NCI-H1930 (cell line): Measurements from ENCODE around the gene CRYM.

Experiments
- DNase-seq, 2 experiments: peaks; one replicate each; lab custom pipeline; 2025; lab: John Stamatoyannopoulos, UW

The CRYM gene

DNA sequence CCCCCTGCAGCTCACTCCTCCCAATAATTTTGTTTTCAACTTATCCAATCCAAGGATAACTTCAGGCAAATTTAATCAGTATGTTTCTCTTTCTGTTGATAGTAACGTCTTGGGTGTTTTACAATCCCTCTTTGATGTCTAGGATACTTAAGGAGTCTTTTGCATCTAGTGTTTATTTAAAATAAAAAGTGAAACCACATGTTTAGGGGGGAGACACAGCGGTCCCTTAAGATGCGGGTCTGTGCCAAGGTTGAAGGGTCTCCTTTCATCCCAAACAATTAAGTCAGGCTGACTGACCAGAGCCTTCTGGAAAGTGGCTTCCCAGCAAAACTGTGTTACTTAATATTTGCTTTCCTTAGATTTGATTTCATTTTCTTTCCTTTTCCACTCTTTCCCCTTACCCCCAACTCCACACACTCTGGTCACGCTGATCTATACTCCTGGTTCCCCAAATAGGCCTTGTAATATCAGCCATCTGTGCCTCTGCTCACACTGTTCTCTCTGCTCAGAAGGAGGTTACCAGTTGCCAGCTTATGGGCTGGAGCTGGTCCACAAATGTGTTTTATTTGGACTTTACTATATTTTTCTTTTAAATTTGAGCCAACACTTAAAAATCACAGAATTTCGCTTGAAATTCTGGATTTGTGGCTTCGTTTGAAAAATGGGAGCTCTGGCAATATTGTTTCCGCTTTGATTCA, 33.4 kb downstream of the CRYM start:
- no peak for DNase-seq

GRCh38 chr16:21242756-21243155, 35.3 kb downstream of the CRYM start:
- no peak for DNase-seq

- DNase-seq: no peak
These were observed 38.4 kb downstream of the CRYM start for GRCh38 chr16:21239646-21240045.

- DNase-seq: no peak
These were observed 41.3 kb downstream of the CRYM start for GRCh38 chr16:21236831-21237230.

DNA sequence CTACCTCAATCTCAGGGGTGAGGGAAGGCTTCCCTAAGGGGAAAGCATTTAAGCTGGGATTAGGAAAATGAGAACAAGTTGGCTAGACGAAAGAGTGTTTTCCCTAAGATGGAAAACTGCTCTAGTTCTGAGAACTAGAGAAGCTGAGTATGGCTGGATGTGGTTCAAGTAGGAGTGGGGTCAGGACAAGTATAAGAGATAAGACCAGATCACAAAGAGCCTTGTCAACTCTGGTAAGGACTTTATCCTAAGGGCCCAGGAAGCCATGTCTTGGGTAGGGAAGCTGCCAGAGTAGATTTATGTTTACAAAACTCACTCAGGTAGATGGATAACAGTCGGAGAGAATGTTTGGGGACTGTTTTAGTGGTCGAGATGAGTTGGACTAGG, 42.9 kb downstream of the CRYM start:
- DNase-seq: no peak

DNA sequence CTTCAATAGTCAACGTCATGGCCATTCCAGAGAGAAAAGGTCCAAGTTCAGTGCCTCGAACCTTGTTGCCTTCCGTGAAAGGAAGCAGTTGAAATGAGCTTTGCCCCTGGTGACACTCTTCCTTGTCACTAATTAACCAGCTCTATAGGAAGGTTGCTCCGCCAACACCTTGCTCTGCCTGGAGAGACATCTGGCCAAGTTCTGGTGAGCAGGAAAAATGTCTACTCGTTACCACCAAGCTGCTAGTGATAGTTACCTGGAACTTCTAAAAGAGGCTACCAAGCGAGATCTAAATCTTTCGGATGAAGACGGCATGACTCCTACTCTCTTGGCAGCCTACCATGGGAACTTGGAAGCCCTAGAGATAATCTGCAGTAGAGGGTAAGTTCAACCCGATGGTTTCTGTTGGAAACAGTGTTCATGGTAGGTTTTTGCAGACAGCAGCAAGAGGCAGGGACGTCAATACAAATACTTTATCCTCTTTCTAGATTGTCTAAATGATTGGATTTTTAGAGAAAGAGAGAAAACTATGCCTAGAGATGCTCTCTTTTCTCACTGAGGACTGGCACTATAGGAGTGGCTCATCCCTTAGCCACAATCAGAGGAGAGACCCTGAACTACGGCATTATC, 44.5 kb downstream of the CRYM start, which contains the start of gene ANKS4B:
TSS of gene ANKS4B (plus strand) at position 179 of the 630 bp plus-strand sequence. CDS start at position 218, 39 bp downstream.
- DNase-seq: no peak

- DNase-seq: no peak
These were observed 45.0 kb downstream of the CRYM start for GRCh38 chr16:21233045-21233520.

DNA sequence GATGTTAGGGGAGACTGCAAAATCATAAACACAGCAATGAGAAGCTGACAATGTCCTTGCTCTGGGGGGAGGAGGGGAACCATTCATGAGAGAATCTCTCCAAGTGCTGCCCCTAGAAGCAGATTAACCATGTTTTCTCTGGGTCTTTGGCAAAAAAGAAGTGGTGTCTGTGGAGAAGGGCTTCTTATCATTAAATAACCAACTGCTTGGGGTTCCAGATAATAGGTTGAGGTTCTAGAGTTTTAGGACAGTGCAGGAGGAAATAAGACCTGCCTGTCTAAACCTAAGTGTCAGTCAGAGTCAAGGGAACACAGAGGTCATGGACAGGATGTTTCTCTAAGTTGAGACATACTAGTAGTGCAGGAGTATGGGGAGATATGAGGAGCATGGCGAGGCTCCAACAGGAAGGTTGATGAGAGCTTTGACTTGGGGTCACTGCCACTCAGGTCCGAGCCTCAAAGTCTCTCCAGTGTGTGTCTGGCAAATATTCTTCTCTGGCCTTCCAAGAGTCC, 49.7 kb downstream of the CRYM start:
- no peak for DNase-seq

DNA sequence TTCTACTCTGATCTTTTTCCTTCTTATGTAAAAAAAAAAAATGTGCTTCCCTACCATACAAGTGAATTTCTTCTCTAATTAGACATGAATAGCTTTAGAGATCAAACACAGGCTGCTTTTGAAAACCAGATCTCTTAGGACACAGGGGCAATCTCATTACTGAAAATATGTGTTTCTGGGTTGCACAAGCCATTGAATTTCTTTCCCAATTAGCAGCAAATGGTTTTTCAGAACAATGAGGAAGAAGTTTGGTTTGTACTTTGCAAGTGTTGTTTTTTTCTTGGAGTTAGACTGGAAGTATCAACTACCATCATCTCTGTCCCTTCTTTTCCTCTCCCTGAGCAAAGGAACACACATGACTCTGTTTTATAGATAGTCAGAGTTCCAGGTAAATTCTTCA, 50.2 kb downstream of the CRYM start:
- no peak for DNase-seq

DNA sequence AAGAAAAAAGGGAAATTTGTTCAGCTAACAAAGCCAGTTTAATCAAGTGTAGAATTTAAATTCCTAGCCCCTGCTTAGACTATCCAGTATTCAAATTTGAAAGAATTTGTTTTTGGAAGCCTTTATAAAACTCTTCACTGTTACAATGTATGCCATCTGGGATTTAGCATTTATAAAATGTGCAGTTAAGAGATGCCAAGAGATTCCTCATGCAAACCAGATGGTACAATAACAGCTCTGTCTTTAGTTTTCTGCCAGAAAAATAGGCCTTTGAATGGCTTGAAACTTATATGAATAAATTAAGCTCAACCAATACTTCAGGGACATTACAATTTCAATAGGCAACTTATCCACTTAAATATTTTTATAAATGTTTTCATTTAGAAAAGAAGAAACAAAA, 51.3 kb downstream of the CRYM start:
- DNase-seq: no peak

GRCh38 chr16:21224800-21225199, 53.3 kb downstream of the CRYM start:
- DNase-seq: no peak

- DNase-seq: no peak
These were observed 54.3 kb downstream of the CRYM start for GRCh38 chr16:21223787-21224186.

GRCh38 chr16:21222495-21223337, 55.4 kb downstream of the CRYM start:
- no peak for DNase-seq

DNA sequence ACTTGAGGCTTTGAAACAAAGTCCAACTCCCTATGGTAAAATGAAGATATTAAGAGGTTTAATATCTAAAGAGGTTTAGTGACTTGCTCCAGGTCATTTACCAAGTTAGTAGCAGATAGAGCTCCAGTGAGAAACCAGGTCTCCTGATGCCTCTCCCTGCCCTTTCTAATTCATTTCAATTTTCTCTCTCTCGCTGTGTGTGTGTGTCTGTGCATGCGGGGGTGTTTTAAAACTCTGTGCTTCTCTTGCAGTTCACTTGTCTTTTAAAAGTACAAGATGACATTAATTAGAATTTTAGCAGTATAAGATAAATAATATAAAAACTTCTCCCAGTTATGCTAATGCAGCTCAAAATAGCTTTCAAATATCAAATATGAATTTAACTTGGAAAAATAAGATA, 58.5 kb downstream of the CRYM start:
- no peak for DNase-seq

DNA sequence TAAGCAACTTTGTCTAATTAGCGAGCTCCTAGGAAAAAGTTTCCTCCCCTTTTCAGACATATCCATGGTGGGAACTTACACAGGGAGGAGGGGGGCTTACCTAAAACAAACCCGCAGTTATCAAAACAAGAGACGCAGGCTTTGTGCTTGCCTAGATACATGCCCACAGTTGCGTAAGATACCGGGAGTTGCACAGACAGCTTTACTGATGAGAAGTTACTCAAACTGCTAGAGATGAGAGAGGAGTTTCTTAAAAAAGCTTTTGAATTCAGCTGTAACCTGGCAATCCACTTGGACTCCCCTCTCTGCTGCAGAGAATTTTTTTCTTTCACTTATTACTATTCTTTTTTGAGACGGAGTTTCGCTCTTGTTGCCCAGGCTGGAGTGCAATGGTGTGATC, 59.9 kb downstream of the CRYM start:
- DNase-seq: no peak

- no peak for DNase-seq
These were observed 61.0 kb downstream of the CRYM start for GRCh38 chr16:21217121-21217520.

- DNase-seq: no peak
These were observed 64.0 kb downstream of the CRYM start for GRCh38 chr16:21214086-21214485.

GRCh38 chr16:21211486-21211885, 66.6 kb downstream of the CRYM start, which contains the start of gene ZP2:
ZP2 (minus strand) TSS chr16:21211574; CDS start chr16:21211547, 27 bp downstream.
- no peak for DNase-seq
